Astrocyte (in vitro differentiated cells and primary cell): ENCODE measurements around the gene ZNF444.

Source experiments
- EZH2 ChIP-seq: IDR thresholded peaks from 2 replicates; pipeline ENCODE4 v1.6.1; 2012; ENCODE audit warnings: mild to moderate bottlenecking, low read length, inconsistent platforms; ENCODE audit not compliant: insufficient read depth
- TF ChIP-seq, protein P1 (sequence below): IDR thresholded peaks from 2 replicates; pipeline ENCODE4 v1.5.1; 2011; ENCODE audit warnings: low read depth, mild to moderate bottlenecking, inconsistent platforms, low read length, moderate library complexity; ENCODE audit not compliant: insufficient read depth

- TF ChIP-seq, protein P1, sequence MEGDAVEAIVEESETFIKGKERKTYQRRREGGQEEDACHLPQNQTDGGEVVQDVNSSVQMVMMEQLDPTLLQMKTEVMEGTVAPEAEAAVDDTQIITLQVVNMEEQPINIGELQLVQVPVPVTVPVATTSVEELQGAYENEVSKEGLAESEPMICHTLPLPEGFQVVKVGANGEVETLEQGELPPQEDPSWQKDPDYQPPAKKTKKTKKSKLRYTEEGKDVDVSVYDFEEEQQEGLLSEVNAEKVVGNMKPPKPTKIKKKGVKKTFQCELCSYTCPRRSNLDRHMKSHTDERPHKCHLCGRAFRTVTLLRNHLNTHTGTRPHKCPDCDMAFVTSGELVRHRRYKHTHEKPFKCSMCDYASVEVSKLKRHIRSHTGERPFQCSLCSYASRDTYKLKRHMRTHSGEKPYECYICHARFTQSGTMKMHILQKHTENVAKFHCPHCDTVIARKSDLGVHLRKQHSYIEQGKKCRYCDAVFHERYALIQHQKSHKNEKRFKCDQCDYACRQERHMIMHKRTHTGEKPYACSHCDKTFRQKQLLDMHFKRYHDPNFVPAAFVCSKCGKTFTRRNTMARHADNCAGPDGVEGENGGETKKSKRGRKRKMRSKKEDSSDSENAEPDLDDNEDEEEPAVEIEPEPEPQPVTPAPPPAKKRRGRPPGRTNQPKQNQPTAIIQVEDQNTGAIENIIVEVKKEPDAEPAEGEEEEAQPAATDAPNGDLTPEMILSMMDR, result no peak
- TF ChIP-seq EZH2, result no peak
Measured at GRCh38 chr19:56096665-56097064, 44.4 kb upstream of the ZNF444 start.
